Measurements from ENCODE around the gene VIPR2. TPM values are rescaled to one million over a fixed set of nuclear protein-coding genes. Genes with fewer than 3 reads are reported as not detected.
"Not testable (repeated sequence)": the region's sequence is repeated elsewhere in the genome, so short reads cannot be mapped to it uniquely, and the experiment has no call there.

Gene VIPR2
- total and polyA plus RNA-seq, 7 experiments from 2014 or later, result 0.27 to 1.3 (median 0.98) TPM; not detected in 4

DNA sequence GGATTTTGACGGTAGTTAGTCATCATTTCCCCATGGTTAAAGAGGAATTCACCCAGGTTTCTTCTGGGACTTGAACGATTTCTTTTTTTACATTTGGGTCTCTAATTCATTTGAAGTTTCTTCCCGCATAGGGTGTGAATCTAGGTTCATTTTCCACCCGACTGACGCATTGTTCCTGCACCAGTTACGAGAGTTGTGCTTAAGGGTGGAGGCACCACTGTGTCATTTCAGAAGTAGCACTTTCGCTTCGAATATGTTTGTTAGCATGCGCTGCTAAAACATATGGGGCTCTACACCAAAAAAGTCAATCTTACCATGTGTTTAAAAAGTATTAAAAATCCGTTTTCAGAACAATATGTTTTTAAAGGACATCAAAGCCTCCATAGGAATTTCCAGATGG is 140.3 kb downstream of the VIPR2 start:
- no peak for DNase-seq
- intact Hi-C loops (cut with micrococcal nuclease), result no loop called here
- Histone ChIP-seq H3K9me3 (ENCODE audit: control insufficient read depth in 2 of 3, low read length in 3 of 3) (no peaks in the 10 kb centered on the region), H3K4me1 (ENCODE audit: control insufficient read depth in 2 of 2, insufficient read depth in 2 of 2, low read length in 2 of 2) (no peaks in the 10 kb centered on the region), H3K4me3 (ENCODE audit: low read length) (no peak overlapping the region), H3K36me3 (ENCODE audit: control insufficient read depth in 2 of 3, insufficient read depth in 3 of 3, low read length in 3 of 3) (no peaks in the 10 kb centered on the region), H3K27ac (ENCODE audit: low read depth, low read length) (no peak overlapping the region), H3K27me3 (ENCODE audit: control insufficient read depth in 2 of 2, insufficient read depth in 2 of 2, low read length in 2 of 2) (no peaks in the 10 kb centered on the region)
- Mint-ChIP-seq H3K36me3 (peaks cover 0 to 2% (median 0%) of the 10 kb centered on the region in 5 donors), H3K4me1 (peaks cover 0 to 11% (median 0%) of the 10 kb centered on the region in 7 donors), H3K9me3 (no peaks in the 10 kb centered on the region), H3K4me3 (no peak overlapping the region), H3K27me3 (peaks cover 0 to 9% (median 0%) of the 10 kb centered on the region in 5 donors), H3K27ac (no peak overlapping the region)
- ATAC-seq, result no peak
- CTCF ChIA-PET, result no interaction called here
- POLR2A ChIA-PET, result no interaction called here

- Mint-ChIP-seq H3K4me1 (peaks cover 0 to 11% (median 0%) of the 10 kb centered on the region in 7 donors), H3K27me3 (peaks cover 0 to 13% (median 9%) of the 10 kb centered on the region in 5 donors), H3K4me3 (no peak overlapping the region), H3K36me3 (peaks cover 0 to 2% (median 0%) of the 10 kb centered on the region in 5 donors), H3K9me3 (no peaks in the 10 kb centered on the region), H3K27ac (no peak overlapping the region)
- H3K27ac ChIP-seq (ENCODE audit: low read depth, low read length), result no peak overlapping the region
- no peaks in the 10 kb centered on the region for H3K27me3 ChIP-seq (ENCODE audit: control insufficient read depth in 2 of 2, insufficient read depth in 2 of 2, low read length in 2 of 2)
- H3K36me3 ChIP-seq (ENCODE audit: control insufficient read depth in 2 of 3, insufficient read depth in 3 of 3, low read length in 3 of 3), result no peaks in the 10 kb centered on the region
- H3K4me1 ChIP-seq (ENCODE audit: control insufficient read depth in 2 of 2, insufficient read depth in 2 of 2, low read length in 2 of 2), result no peaks in the 10 kb centered on the region
- ChIA-PET CTCF (no interaction called here), POLR2A (no interaction called here)
- H3K9me3 ChIP-seq (ENCODE audit: control insufficient read depth in 2 of 3, low read length in 3 of 3), result no peaks in the 10 kb centered on the region
- no peak for ATAC-seq
- DNase-seq, result no peak
- intact Hi-C loops (cut with micrococcal nuclease), result no loop called here
- H3K4me3 ChIP-seq (ENCODE audit: low read length), result no peak overlapping the region
Measured at GRCh38 chr7:159001811-159002210, 142.9 kb downstream of the VIPR2 start.

- Histone ChIP-seq H3K27me3 (ENCODE audit: control insufficient read depth in 2 of 2, insufficient read depth in 2 of 2, low read length in 2 of 2) (no peaks in the 10 kb centered on the region), H3K9me3 (ENCODE audit: control insufficient read depth in 2 of 3, low read length in 3 of 3) (no peaks in the 10 kb centered on the region), H3K4me1 (ENCODE audit: control insufficient read depth in 2 of 2, insufficient read depth in 2 of 2, low read length in 2 of 2) (no peaks in the 10 kb centered on the region), H3K36me3 (ENCODE audit: control insufficient read depth in 2 of 3, insufficient read depth in 3 of 3, low read length in 3 of 3) (no peaks in the 10 kb centered on the region), H3K27ac (ENCODE audit: low read depth, low read length) (no peak overlapping the region), H3K4me3 (ENCODE audit: low read length) (no peak overlapping the region)
- ChIA-PET CTCF (no interaction called here), POLR2A (no interaction called here)
- no peak for DNase-seq
- no peak overlapping the region for H3K4me3 Mint-ChIP-seq
- peaks cover 0 to 13% (median 9%) of the 10 kb centered on the region in 5 donors for H3K27me3 Mint-ChIP-seq
- H3K27ac Mint-ChIP-seq, result no peak overlapping the region
- no peak for ATAC-seq
- no peaks in the 10 kb centered on the region for H3K9me3 Mint-ChIP-seq
- intact Hi-C loops (cut with micrococcal nuclease), result no loop called here
- H3K4me1 Mint-ChIP-seq, result peaks cover 0 to 11% (median 0%) of the 10 kb centered on the region in 7 donors
- peaks cover 0 to 2% (median 0%) of the 10 kb centered on the region in 5 donors for H3K36me3 Mint-ChIP-seq
Measured at GRCh38 chr7:159000859-159001435, 143.7 kb downstream of the VIPR2 start.

DNA sequence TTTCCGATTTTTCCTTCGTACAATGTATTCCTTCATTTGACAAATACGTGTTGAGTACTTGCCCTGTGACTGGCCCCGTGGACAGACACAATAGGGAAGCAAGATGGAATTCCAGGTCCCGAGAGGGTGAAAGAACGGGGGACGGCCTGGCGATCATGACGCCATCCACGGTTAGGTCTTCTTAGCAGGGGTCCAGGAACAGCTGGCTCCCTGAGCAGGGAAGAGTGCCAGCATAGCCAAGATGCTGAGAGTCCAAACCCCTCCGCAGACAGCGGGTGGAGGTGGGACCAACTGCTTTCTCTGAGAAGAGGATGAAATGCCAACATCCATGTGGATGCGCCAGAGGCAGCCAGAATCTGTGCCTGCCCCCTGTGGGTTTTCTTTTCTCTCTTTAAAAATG is 144.6 kb downstream of the VIPR2 start:
- peaks cover 0 to 17% (median 9%) of the 10 kb centered on the region in 5 donors for H3K27me3 Mint-ChIP-seq
- ATAC-seq (no peak), DNase-seq (no peak)
- no peak overlapping the region for H3K4me3 Mint-ChIP-seq
- H3K27ac Mint-ChIP-seq, result no peak overlapping the region
- ChIA-PET CTCF (no interaction called here), POLR2A (no interaction called here)
- intact Hi-C loops (cut with micrococcal nuclease), result no loop called here
- peaks cover 0 to 3% (median 0%) of the 10 kb centered on the region in 11 donors for H3K9me3 Mint-ChIP-seq
- Histone ChIP-seq H3K27me3 (ENCODE audit: control insufficient read depth in 2 of 2, insufficient read depth in 2 of 2, low read length in 2 of 2) (no peaks in the 10 kb centered on the region), H3K36me3 (ENCODE audit: control insufficient read depth in 2 of 3, insufficient read depth in 3 of 3, low read length in 3 of 3) (no peaks in the 10 kb centered on the region), H3K4me3 (ENCODE audit: low read length) (no peak overlapping the region), H3K9me3 (ENCODE audit: control insufficient read depth in 2 of 3, low read length in 3 of 3) (no peaks in the 10 kb centered on the region), H3K27ac (ENCODE audit: low read depth, low read length) (no peak overlapping the region), H3K4me1 (ENCODE audit: control insufficient read depth in 2 of 2, insufficient read depth in 2 of 2, low read length in 2 of 2) (no peaks in the 10 kb centered on the region)
- peaks cover 0 to 11% (median 0%) of the 10 kb centered on the region in 7 donors for H3K4me1 Mint-ChIP-seq
- peaks cover 0 to 2% (median 0%) of the 10 kb centered on the region in 5 donors for H3K36me3 Mint-ChIP-seq

DNA sequence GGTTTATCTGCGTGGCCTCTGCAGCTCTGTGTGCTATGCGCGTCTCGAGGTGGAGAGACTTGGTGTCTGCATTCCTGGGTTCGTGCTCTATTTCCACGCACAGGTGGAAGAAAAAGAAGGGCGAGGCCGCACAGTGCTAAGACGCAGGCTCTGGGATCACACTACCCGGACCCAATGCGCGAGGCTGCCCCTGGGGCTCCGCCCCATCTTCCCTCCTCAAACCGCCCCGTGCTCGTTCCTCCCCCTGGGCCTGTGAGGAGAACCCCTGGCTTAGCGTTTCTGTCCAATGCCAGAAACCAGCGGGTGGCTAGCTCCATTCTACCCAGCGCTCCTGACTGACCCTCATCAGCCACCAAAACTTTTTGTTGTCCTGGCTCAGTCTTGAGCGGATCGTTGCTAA is 145.2 kb downstream of the VIPR2 start:
- Mint-ChIP-seq H3K27ac (no peak overlapping the region), H3K4me3 (no peak overlapping the region), H3K4me1 (peaks cover 0 to 10% (median 0%) of the 10 kb centered on the region in 7 donors), H3K9me3 (peaks cover 0 to 6% (median 4%) of the 10 kb centered on the region in 11 donors), H3K36me3 (peaks cover 0 to 2% (median 0%) of the 10 kb centered on the region in 5 donors), H3K27me3 (peaks cover under 1 to 21% (median 13%) of the 10 kb centered on the region in 5 donors)
- Histone ChIP-seq H3K4me3 (ENCODE audit: low read length) (no peak overlapping the region), H3K9me3 (ENCODE audit: control insufficient read depth in 2 of 3, low read length in 3 of 3) (no peaks in the 10 kb centered on the region), H3K27ac (ENCODE audit: low read depth, low read length) (no peak overlapping the region), H3K4me1 (ENCODE audit: control insufficient read depth in 2 of 2, insufficient read depth in 2 of 2, low read length in 2 of 2) (no peaks in the 10 kb centered on the region), H3K36me3 (ENCODE audit: control insufficient read depth in 2 of 3, insufficient read depth in 3 of 3, low read length in 3 of 3) (no peaks in the 10 kb centered on the region), H3K27me3 (ENCODE audit: control insufficient read depth in 2 of 2, insufficient read depth in 2 of 2, low read length in 2 of 2) (no peaks in the 10 kb centered on the region)
- no peak for ATAC-seq
- intact Hi-C loops (cut with micrococcal nuclease), result no loop called here
- ChIA-PET CTCF (no interaction called here), POLR2A (no interaction called here)
- no peak for DNase-seq

DNA sequence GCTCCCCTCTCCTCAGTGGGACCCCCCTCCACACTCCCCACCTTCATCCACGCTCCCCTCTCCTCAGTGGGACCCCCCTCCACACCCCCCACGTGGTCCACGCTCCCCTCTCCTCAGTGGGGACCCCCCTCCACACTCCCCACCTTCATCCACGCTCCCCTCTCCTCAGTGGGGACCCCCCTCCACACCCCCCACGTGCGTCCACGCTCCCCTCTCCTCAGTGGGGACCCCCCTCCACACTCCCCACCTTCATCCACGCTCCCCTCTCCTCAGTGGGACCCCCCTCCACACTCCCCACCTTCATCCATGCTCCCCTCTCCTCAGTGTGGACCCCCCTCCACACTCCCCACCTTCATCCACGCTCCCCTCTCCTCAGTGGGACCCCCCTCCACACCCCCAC is 146.4 kb downstream of the VIPR2 start:
- ATAC-seq; H3K36me3 ChIP-seq (ENCODE audit: control insufficient read depth in 2 of 3, insufficient read depth in 3 of 3, low read length in 3 of 3); H3K4me3 ChIP-seq (ENCODE audit: low read length); H3K9me3 ChIP-seq (ENCODE audit: control insufficient read depth in 2 of 3, low read length in 3 of 3); H3K27ac Mint-ChIP-seq; H3K4me1 Mint-ChIP-seq; H3K4me3 Mint-ChIP-seq; DNase-seq; H3K4me1 ChIP-seq (ENCODE audit: control insufficient read depth in 2 of 2, insufficient read depth in 2 of 2, low read length in 2 of 2); H3K27me3 ChIP-seq (ENCODE audit: control insufficient read depth in 2 of 2, insufficient read depth in 2 of 2, low read length in 2 of 2); H3K36me3 Mint-ChIP-seq; intact Hi-C loops (cut with micrococcal nuclease); CTCF ChIA-PET; POLR2A ChIA-PET; H3K27ac ChIP-seq (ENCODE audit: low read depth, low read length): not testable (repeated sequence)
- peaks cover 11 to 34% (median 24%) of the 10 kb centered on the region in 5 donors for H3K27me3 Mint-ChIP-seq
- peaks cover 0 to 12% (median 8%) of the 10 kb centered on the region in 11 donors for H3K9me3 Mint-ChIP-seq

DNA sequence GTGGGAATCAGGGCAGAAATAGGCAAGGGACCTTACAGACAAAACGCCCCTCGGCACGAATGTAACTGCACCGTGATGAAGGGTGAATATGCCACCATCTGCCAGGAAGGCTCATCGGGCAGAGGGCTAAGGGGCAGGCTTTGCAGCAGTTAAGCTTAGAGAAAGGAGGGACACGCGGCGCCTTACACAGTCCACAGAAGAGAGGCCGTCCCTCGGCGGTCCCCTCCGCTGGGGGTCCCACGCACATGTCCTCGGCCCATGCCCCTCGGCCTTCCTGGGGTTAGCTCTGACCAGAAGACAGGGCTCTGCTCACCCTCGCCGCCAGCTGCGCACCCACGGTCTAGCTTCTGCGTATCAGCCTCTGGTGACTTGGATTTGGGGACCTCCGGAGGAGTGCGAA is 147.2 kb downstream of the VIPR2 start:
- H3K4me1 ChIP-seq (ENCODE audit: control insufficient read depth in 2 of 2, insufficient read depth in 2 of 2, low read length in 2 of 2), result no peaks in the 10 kb centered on the region
- ChIA-PET POLR2A (no interaction called here), CTCF (interaction anchor here (0.6 kb wide), 1 partner anchor 302 kb away, joined by 4 read pairs; no protein-coding TSS in a partner anchor)
- Mint-ChIP-seq H3K27me3 (peaks cover 18 to 42% (median 30%) of the 10 kb centered on the region in 5 donors), H3K36me3 (no peaks in the 10 kb centered on the region), H3K9me3 (peaks cover 0 to 12% (median 8%) of the 10 kb centered on the region in 11 donors), H3K4me3 (peak overlapping the region in 2 of 10 donors; percentile 29 to 38), H3K4me1 (peaks cover 0 to 11% (median 8%) of the 10 kb centered on the region in 7 donors), H3K27ac (no peak overlapping the region)
- ATAC-seq (no peak), DNase-seq (no peak)
- H3K27ac ChIP-seq (ENCODE audit: low read depth, low read length), result no peak overlapping the region
- intact Hi-C loops (cut with micrococcal nuclease), result no loop called here
- no peaks in the 10 kb centered on the region for H3K9me3 ChIP-seq (ENCODE audit: control insufficient read depth in 2 of 3, low read length in 3 of 3)
- no peak overlapping the region for H3K4me3 ChIP-seq (ENCODE audit: low read length)
- H3K36me3 ChIP-seq (ENCODE audit: control insufficient read depth in 2 of 3, insufficient read depth in 3 of 3, low read length in 3 of 3), result no peaks in the 10 kb centered on the region
- no peaks in the 10 kb centered on the region for H3K27me3 ChIP-seq (ENCODE audit: control insufficient read depth in 2 of 2, insufficient read depth in 2 of 2, low read length in 2 of 2)
